Naive thymus-derived CD8-positive, alpha-beta T cell (primary cell): Measurements from ENCODE around the gene SDK2. TPM values are rescaled to one million over a fixed set of nuclear protein-coding genes. Genes with fewer than 3 reads are reported as not detected.

Experiments
- ATAC-seq, 2 donors: fragments of 150-1000 bp; cut with Tn5 transposase in 1 of 2; sonication (Bioruptor Pico), chemical (Tn5 transposase) in 1 of 2; 1 replicate in 1 of 2; 2 replicates in 1 of 2; pipeline ENCODE4 v1.10.0; 2021; ENCODE audit warnings: mild to moderate bottlenecking in 2 of 2, moderate library complexity in 2 of 2
- POLR2A ChIA-PET: fragments of 350-600 bp; sonication (Branson Sonifier 250); formaldehyde crosslinking; loops from one replicate; lab custom pipeline; 2021; ENCODE audit warnings: antibody characterized with exemption; lab: Charles Lee
- DNase-seq, 10 donors: peaks; one replicate each; pipeline versions ENCODE4 v3.0.0 to v3.0.0-alpha.2; 2020 to 2022
- H3K27ac Mint-ChIP-seq, 10 donors: one replicate each; pipeline ENCODE4 v1.8.0; 2020 to 2022; ENCODE audit warnings: mild to moderate bottlenecking in 10 of 10, mixed read lengths in 10 of 10, moderate library complexity in 4 of 10, inconsistent platforms in 1 of 10
- H3K27me3 Mint-ChIP-seq, 5 donors: one replicate each; pipeline ENCODE4 v1.8.0; 2021 to 2022; ENCODE audit warnings: mixed read lengths in 5 of 5
- H3K36me3 Mint-ChIP-seq, 3 donors: one replicate each; pipeline ENCODE4 v1.8.0; 2020 to 2022; ENCODE audit warnings: mixed read lengths in 3 of 3, mild to moderate bottlenecking in 2 of 3, inconsistent platforms in 1 of 3
- H3K4me1 Mint-ChIP-seq, 4 donors: one replicate each; pipeline ENCODE4 v1.8.0; 2021 to 2022; ENCODE audit warnings: mixed read lengths in 4 of 4
- H3K4me3 Mint-ChIP-seq, 10 donors: one replicate each; pipeline ENCODE4 v1.8.0; 2020 to 2022; ENCODE audit warnings: mild to moderate bottlenecking in 10 of 10, mixed read lengths in 10 of 10, moderate library complexity in 6 of 10, inconsistent platforms in 1 of 10
- H3K9me3 Mint-ChIP-seq, 9 donors: one replicate each; pipeline ENCODE4 v1.8.0; 2020 to 2022; ENCODE audit warnings: mixed read lengths in 9 of 9, mild to moderate bottlenecking in 3 of 9, inconsistent platforms in 1 of 9, moderate library complexity in 1 of 9
- polyA plus RNA-seq, 3 donors: library from polyadenylated mRNA; unstranded; fragments of 300-500 nt; fragmentation: Illumina TruSeq; gene quantifications; one replicate each; pipeline ENCODE4 v1.2.3, GENCODE V29; 2021
- total RNA-seq, 8 experiments: library from RNA in 2 of 8; stranded (reverse) in 2 of 8; gene quantifications; one replicate each; pipeline ENCODE4 v1.2.3 and lab custom pipeline; 2021 to 2026

SDK2 gene
- total and polyA plus RNA-seq, 5 experiments from 2014 or later, result 0.27 to 11.3 (median 4.2) TPM

DNA sequence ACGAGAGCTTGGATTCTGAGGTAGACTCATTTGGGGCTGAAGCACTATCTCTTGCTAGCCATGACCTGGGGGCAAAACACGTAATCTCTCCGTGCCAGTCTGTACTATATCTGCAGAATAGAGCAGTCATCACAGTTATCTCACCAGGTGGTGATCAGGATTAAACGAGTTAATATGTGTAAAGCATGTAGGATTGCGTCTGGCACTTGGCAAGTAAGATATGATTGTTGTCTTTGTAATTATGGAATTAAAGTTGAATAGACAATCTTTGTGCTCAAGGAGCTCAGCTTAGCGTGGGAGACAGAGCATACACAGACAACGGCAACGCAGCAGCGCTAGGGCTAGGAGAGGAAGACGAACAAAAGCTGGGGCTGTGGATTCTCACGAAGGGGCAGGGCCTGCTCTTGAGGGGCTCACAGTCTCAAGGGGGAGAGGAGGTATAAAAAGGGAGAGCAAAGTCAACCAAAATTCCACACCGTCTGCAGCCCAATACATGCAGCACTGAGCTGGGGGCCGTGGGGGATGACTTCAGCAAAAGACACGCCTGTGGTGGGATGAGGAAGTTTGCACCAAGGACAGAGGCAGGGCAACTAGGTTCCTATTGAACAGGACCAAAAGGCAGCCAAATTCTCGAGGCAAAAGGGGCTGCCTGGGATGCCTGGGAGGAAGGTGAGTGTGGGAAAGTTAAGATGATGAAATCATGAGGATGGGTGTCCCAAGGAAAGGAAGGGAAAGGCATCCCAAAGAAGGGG lies 68.6 kb downstream of the SDK2 start:
- Mint-ChIP-seq H3K4me3 (no peak overlapping the region), H3K27ac (peak overlapping the region in 3 of 10 donors; percentile 7 to 73 (median 42)), H3K27me3 (no peaks in the 10 kb centered on the region), H3K36me3 (no peaks in the 10 kb centered on the region), H3K4me1 (peaks cover 23 to 56% (median 26%) of the 10 kb centered on the region in 4 donors), H3K9me3 (no peaks in the 10 kb centered on the region)
- POLR2A ChIA-PET, result interaction anchor here (0.6 kb wide), 1 partner anchor 437 kb away, joined by 4 read pairs; no protein-coding TSS in a partner anchor
- DNase-seq (no peak), ATAC-seq (no peak)

DNA sequence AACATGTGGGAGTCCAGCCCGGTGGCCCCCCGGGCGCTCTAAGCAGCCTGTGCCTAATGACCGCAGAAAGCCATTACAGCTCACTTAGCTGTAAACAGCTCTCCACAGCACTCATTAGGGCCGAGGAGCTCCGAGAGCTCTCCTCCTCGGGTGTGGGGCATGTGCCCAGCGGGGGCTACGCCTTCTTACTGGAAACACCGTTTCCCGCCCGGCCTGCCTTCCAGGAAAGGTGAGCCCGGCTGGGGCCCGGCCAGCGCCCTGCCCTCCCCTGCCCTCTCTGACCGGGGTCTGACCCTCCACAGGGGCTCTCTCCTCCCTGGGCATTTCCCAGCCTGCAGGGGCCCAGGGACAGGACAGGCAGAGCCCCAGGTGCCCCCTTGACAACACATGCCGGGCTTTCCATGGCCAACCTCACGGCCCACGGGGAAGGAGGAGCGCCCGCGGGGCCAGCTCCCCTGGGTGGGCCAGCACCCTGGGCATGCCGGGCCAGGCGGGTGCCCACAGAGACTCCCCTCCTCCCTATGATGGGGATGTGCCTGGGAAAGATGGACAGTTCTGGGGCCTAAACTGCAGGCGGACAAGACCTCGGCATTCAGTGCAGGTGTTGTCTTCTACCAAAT lies 72.6 kb downstream of the SDK2 start:
- ATAC-seq (no peak), DNase-seq (no peak)
- no peak overlapping the region for H3K27ac Mint-ChIP-seq
- H3K9me3 Mint-ChIP-seq, result no peaks in the 10 kb centered on the region
- no peaks in the 10 kb centered on the region for H3K36me3 Mint-ChIP-seq
- peaks cover 24 to 63% (median 35%) of the 10 kb centered on the region in 4 donors for H3K4me1 Mint-ChIP-seq
- POLR2A ChIA-PET, result interaction anchor here (0.6 to 1.7 kb wide), 4 partner anchors 14 to 277 kb away, joined by 3 to 7 read pairs (median 3); no protein-coding TSS in a partner anchor
- no peaks in the 10 kb centered on the region for H3K27me3 Mint-ChIP-seq
- H3K4me3 Mint-ChIP-seq, result no peak overlapping the region

DNA sequence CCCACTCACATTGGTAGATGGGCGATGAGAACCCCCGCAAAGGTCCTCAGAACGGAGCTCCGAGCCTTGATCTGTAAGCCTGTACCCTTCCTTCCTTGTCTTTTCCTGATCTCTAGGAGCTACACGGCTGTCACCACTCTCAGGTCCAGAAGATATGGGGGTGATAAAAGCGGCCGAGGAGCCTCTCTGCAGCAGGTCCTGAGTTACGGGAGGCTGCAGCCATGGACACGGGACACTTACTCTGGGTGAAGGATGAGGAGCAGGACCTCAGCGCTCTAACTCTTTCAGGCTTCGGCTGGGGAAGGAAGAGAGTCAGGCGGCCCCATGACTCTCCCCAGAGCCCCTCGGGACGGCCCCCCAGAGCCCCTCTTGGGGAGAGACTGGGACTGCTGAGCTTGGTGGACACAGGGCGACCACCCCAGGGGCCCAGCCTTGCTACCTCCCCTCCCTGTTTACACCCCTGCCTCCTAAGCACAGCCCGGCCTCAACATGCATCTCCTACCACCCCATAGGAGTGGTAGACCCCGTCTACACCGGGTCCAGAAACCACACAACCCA lies 74.4 kb downstream of the SDK2 start:
- Mint-ChIP-seq H3K36me3 (no peaks in the 10 kb centered on the region), H3K27me3 (no peaks in the 10 kb centered on the region), H3K4me1 (peaks cover 15 to 57% (median 37%) of the 10 kb centered on the region in 4 donors), H3K27ac (peak overlapping the region in 5 of 10 donors; percentile 43 to 55 (median 47)), H3K4me3 (no peak overlapping the region), H3K9me3 (no peaks in the 10 kb centered on the region)
- no peak for DNase-seq
- no peak for ATAC-seq
- POLR2A ChIA-PET, result interaction anchor here (0.6 to 5.1 kb wide), 3 partner anchors 10 to 22 kb away, joined by 3 to 58 read pairs (median 3); no protein-coding TSS in a partner anchor

DNA sequence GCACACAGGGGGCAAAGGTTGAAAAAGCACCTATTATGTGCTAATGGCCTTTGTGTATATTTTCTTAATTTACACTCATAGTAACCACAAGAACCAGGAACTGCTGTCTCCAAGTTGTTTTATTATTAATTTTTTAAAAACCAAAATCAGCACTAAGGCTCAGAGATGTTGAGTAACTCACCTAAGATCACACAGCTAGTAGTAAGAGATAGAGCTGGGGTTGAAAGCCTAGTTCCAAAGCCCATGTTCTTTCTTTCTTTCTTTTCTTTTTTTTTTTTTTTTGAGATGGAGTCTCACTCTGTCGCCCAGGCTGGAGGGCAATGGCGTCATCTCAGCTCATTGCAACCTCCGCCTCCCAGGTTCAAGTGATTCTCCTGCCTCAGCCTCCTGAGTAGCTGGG lies 75.3 kb downstream of the SDK2 start:
- Mint-ChIP-seq H3K9me3 (no peaks in the 10 kb centered on the region), H3K4me1 (peaks cover 11 to 51% (median 33%) of the 10 kb centered on the region in 4 donors), H3K36me3 (no peaks in the 10 kb centered on the region), H3K27ac (peak overlapping the region in 4 of 10 donors; percentile 4 to 96 (median 70)), H3K27me3 (no peaks in the 10 kb centered on the region), H3K4me3 (no peak overlapping the region)
- DNase-seq (no peak), ATAC-seq (no peak)
- POLR2A ChIA-PET, result interaction anchor here (0.7 to 5.1 kb wide), 2 partner anchors 23 to 34 kb away, joined by 3 to 58 read pairs; no protein-coding TSS in a partner anchor

DNA sequence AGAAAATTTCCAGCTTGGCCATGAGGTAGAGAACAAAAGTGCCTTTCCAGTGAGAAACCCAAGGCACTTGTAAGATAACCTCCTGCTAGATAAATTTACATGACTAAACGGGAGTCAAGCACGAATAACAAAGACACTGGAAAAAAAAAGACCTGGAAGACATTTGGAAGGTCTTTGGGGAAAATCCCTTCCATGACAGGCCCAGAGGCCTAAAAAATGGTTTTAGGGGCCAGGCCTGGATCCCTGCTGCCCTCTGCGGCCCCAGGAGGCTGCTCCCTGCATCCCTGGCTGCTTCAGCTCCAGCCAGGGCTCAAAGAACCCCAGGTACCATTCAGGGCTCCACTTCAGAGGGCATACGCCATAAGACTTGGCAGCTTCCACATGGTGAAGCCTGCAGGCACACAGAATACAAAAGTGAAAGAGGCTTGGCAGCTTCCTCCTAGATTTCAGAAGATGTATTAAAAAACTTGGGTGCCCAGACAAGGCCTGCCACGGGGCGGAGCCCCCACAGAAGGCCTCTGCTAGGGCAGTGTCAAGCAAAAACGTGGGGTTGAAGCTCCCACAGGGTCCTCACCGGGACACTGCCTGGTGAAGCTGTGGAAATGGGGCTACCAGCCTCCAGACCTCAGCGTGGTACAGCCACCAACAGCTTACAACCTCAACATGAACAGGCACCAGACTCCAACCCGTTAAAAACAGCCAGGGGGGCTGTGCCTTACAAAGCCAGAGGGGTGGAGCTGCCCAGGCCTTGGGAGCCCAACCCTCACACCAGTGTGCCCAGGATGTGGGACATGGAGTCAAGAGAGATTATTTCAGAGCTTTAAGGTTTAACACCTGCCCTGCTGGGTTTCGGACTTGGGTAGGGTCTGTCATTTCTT lies 77.1 kb downstream of the SDK2 start:
- peak in 7 of 10 donors; percentile 11 to 65 (median 33) for DNase-seq
- no peaks in the 10 kb centered on the region for H3K27me3 Mint-ChIP-seq
- peak overlapping the region; percentile 84 to 96 (median 93) for H3K27ac Mint-ChIP-seq
- no peaks in the 10 kb centered on the region for H3K36me3 Mint-ChIP-seq
- peak; percentile 86 to 92 for ATAC-seq
- POLR2A ChIA-PET, result interaction anchor here (0.6 to 5.1 kb wide), 10 partner anchors 10 to 77 kb away, joined by 3 to 58 read pairs (median 4); partner anchors contain the start of gene SDK2
- H3K4me3 Mint-ChIP-seq, result peak overlapping the region; percentile 26 to 71 (median 54)
- H3K4me1 Mint-ChIP-seq, result peaks cover 5 to 38% (median 27%) of the 10 kb centered on the region in 4 donors
- no peaks in the 10 kb centered on the region for H3K9me3 Mint-ChIP-seq

DNA sequence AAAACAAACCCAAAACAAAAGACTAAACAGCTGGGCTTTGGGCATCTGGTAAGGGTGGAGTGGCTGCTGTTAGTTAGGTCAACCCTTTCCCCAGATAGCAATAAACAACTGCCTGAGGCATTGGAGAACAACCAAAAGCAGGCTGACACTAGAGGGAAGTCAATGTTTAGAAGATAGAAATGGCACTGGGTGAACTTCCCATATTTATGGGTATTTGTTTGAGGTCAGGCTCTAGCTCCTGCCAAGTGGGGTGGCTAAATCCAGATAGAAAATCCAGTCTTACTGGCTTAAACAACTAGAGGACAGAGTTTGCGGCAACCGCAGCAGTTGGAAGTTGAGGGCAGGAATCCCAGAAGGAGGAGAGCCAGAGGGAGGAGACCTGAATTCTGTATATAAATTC lies 79.4 kb downstream of the SDK2 start:
- H3K27ac Mint-ChIP-seq, result peak overlapping the region in 4 of 10 donors; percentile 5 to 81 (median 32)
- H3K4me1 Mint-ChIP-seq, result peaks cover 7 to 46% (median 27%) of the 10 kb centered on the region in 4 donors
- no peaks in the 10 kb centered on the region for H3K36me3 Mint-ChIP-seq
- H3K9me3 Mint-ChIP-seq, result no peaks in the 10 kb centered on the region
- H3K27me3 Mint-ChIP-seq, result no peaks in the 10 kb centered on the region
- peak overlapping the region in 1 of 10 donors; percentile 34 for H3K4me3 Mint-ChIP-seq
- DNase-seq (no peak), ATAC-seq (no peak)
- POLR2A ChIA-PET, result no interaction called here

DNA sequence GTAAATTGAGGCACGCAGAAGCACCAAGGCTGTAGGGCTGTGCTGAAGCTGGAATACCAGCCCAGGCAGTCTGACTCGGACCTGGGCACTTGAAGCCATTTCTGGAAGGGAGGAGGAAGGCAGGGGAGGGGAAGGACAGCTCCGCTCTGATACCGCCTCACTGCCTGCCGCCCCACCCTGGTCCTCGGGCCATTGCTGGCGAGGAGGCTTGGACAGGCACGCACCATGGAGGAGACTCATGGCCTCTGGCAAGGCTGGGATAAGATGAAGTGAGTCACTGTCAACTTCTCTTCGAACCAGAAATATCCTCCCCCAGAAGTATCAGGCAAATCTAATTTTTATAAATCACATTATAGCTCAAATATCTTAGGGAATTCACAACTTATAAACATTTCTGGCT lies 81.3 kb downstream of the SDK2 start:
- DNase-seq, result no peak
- ATAC-seq, result no peak
- Mint-ChIP-seq H3K27ac (no peak overlapping the region), H3K4me3 (no peak overlapping the region), H3K27me3 (no peaks in the 10 kb centered on the region), H3K36me3 (no peaks in the 10 kb centered on the region), H3K9me3 (no peaks in the 10 kb centered on the region), H3K4me1 (peaks cover 9 to 49% (median 24%) of the 10 kb centered on the region in 4 donors)
- POLR2A ChIA-PET, result interaction anchor here (1.5 kb wide), 1 partner anchor 11 kb away, joined by 5 read pairs; no protein-coding TSS in a partner anchor

DNA sequence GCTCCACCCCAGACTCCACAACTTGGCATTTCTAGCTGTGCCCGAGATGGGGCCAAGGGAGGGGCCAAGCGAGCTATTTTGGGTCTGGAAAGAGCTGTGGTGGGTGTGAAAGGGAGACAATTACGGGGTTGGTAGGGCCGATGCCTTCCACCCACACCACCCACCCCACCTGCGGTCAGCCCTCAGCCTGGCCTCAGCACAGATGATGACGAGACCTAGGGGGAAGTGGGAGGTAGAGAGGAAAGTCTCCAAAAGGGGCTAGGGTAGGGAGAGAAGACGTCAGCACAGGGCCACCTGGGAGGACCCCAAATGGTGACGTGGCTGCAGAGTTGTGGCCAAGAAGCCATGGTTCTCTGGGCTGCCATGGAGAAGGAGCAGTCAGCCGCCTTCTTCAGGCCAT lies 83.1 kb downstream of the SDK2 start:
- Mint-ChIP-seq H3K27ac (peak overlapping the region in 2 of 10 donors; percentile 51 to 52), H3K9me3 (no peaks in the 10 kb centered on the region), H3K4me1 (peaks cover 6 to 36% (median 13%) of the 10 kb centered on the region in 4 donors), H3K27me3 (no peaks in the 10 kb centered on the region), H3K36me3 (no peaks in the 10 kb centered on the region), H3K4me3 (no peak overlapping the region)
- POLR2A ChIA-PET, result no interaction called here
- ATAC-seq (no peak), DNase-seq (no peak)

DNA sequence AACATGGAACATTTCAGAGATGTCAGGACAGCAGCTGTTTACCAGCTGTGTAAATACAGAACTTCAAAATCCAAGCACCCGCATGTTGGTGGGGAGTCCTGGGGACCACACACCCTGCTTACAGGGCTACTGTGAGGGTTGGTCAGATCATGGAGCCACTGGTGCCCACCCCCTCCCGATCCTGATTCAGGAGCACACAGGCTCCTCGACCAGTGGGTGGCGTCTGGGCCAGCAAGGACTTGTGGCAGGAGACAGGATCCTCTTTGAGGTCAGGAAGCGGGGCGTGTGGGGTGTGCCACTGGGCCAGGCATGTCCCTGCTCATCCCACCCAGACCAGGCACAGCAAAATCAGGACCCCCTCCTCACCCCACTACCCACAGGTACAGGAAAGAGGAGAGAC lies 83.6 kb downstream of the SDK2 start:
- H3K27ac Mint-ChIP-seq, result peak overlapping the region in 2 of 10 donors; percentile 46 to 51
- H3K4me3 Mint-ChIP-seq, result no peak overlapping the region
- H3K4me1 Mint-ChIP-seq, result peaks cover 6 to 33% (median 11%) of the 10 kb centered on the region in 4 donors
- no peaks in the 10 kb centered on the region for H3K36me3 Mint-ChIP-seq
- ATAC-seq (no peak), DNase-seq (no peak)
- H3K9me3 Mint-ChIP-seq, result no peaks in the 10 kb centered on the region
- H3K27me3 Mint-ChIP-seq, result no peaks in the 10 kb centered on the region
- POLR2A ChIA-PET, result interaction anchor here (0.6 kb wide), 1 partner anchor 51 kb away, joined by 3 read pairs; no protein-coding TSS in a partner anchor

DNA sequence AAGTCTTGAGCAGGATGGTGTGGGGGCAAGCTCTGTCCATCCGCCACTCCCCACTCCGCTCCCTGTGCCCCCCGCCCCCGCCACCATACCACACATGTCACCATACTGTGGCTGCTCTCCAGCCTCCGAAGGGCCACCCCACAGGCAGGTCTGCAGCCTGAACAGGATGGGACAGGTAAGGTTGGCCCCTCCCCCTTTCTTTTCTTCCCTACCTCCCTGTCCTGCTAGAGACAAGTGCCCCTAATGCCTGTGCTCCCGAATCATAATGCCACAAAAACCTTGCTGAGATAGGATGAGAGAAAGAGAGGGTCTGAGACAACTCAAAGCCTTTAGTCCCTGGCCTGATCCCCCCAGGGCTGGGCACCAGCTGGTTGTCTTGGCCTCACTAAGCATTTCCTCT lies 84.7 kb downstream of the SDK2 start:
- DNase-seq (no peak), ATAC-seq (no peak)
- Mint-ChIP-seq H3K9me3 (peaks cover 0 to 1% (median 0%) of the 10 kb centered on the region in 9 donors), H3K4me3 (peak overlapping the region in 1 of 10 donors; percentile 8), H3K27ac (peak overlapping the region in 2 of 10 donors; percentile 38 to 41), H3K4me1 (peaks cover 5 to 38% (median 14%) of the 10 kb centered on the region in 4 donors), H3K27me3 (no peaks in the 10 kb centered on the region), H3K36me3 (no peaks in the 10 kb centered on the region)
- POLR2A ChIA-PET, result interaction anchor here (1.7 kb wide), 1 partner anchor 33 kb away, joined by 3 read pairs; no protein-coding TSS in a partner anchor

DNA sequence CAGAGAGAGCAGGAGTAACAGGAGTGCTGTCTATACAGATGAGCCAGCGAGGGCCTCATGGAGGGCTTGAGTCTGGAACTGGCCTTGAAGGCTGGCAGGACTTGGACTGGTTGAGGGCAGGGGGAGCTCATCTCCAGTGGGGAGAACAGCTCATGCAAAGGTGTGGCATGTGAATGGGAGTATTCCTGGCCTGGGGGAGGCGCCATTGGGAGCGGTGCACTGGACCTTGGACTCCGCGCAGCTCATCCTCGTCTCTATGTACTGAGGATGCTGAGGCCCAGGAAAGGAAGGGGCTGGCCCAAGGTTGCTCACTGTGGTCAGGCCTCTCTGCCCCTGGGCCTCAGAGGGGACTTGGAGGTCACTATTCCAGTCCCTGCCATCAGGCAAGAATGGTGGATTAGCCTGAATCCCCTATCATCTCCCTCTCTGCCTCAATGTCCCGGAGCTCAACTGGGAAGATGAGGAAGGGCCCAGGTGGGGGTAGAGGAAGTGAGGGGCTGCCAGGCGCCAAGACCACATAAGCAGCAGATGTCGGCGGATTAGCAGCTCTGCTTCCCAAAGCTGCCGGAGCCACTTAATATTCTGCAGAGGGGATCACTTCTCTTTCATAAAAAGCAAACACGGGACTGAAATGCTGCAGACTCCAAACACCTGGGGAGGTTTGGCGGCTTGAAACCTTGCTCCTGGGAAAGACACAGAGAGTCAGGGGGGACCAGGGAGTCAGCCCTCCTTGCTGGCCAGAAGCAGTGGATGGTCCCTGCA lies 88.9 kb downstream of the SDK2 start:
- peaks cover 22 to 57% (median 27%) of the 10 kb centered on the region in 4 donors for H3K4me1 Mint-ChIP-seq
- H3K36me3 Mint-ChIP-seq, result no peaks in the 10 kb centered on the region
- ATAC-seq (no peak), DNase-seq (no peak)
- POLR2A ChIA-PET, result interaction anchor here (0.5 to 1.4 kb wide), 3 partner anchors 10 to 431 kb away, joined by 3 to 5 read pairs (median 3); no protein-coding TSS in a partner anchor
- H3K27ac Mint-ChIP-seq, result peak overlapping the region in 6 of 10 donors; percentile 4 to 88 (median 48)
- H3K27me3 Mint-ChIP-seq, result no peaks in the 10 kb centered on the region
- peaks cover 0 to 1% (median 0%) of the 10 kb centered on the region in 9 donors for H3K9me3 Mint-ChIP-seq
- peak overlapping the region in 1 of 10 donors; percentile 54 for H3K4me3 Mint-ChIP-seq
